Memory B cell (primary cell): ENCODE results near the gene SH3GLB2.
"Not testable (repeated sequence)": the region's sequence is repeated elsewhere in the genome, so short reads cannot be mapped to it uniquely, and the experiment has no call there.

ENCODE experiments used
- ATAC-seq: fragments of 150-1000 bp; cut with Tn5 transposase; 2 replicates; pipeline ENCODE4 v1.10.0; 2021; ENCODE audit warnings: low read depth, mild to moderate bottlenecking, moderate library complexity
- DNase-seq, 2 donors: peaks; one replicate each; pipeline ENCODE4 v3.0.0; 2022; ENCODE audit warnings: low spot score in 2 of 2
- H3K27ac Mint-ChIP-seq: one replicate; pipeline ENCODE4 v1.8.0; 2022; ENCODE audit warnings: mild to moderate bottlenecking, moderate library complexity, mixed read lengths
- H3K27me3 Mint-ChIP-seq: one replicate; pipeline ENCODE4 v1.8.0; 2022; ENCODE audit warnings: mixed read lengths
- H3K36me3 Mint-ChIP-seq: one replicate; pipeline ENCODE4 v1.8.0; 2022; ENCODE audit warnings: mild to moderate bottlenecking, mixed read lengths
- H3K4me1 Mint-ChIP-seq: one replicate; pipeline ENCODE4 v1.8.0; 2022; ENCODE audit warnings: mixed read lengths
- H3K4me3 Mint-ChIP-seq: one replicate; pipeline ENCODE4 v1.8.0; 2022; ENCODE audit warnings: mild to moderate bottlenecking, moderate library complexity, mixed read lengths
- H3K9me3 Mint-ChIP-seq: one replicate; pipeline ENCODE4 v1.8.0; 2022; ENCODE audit warnings: mixed read lengths

Gene SH3GLB2

DNA sequence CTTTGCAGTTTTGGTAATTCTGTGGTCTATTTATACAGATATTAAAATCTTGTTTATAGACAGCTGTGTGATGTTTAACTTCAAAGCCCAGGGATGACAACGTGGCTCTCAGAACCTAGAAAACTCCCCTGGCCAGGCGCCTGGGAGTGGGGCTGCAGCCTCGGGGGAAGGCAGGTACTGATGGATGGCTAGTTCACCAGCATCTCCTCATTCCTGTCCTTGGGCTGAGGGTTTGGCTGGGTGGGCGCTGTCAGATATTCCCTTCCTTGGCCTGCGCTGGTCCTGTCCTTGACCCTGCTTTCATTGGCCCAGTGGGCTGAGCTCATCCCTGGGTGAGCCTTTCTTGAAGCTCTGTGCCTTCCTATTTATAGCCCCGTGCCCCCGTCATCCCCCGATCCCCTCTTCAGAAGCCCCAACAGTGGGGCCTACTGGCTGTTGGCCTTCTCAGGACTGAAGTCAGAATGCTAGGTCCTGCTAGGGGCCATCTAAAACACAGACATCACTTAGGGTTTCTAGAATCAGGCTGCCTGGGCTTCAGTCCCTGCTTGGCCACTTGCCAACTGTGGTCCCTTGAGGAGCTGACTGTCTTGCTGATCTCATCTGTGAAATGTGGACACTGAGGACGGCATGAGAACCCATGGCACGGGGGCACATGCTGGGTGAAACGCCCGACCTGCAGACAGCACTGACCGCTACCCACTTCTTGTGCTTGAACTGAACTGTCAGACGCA is 20.9 kb downstream of the SH3GLB2 start:
- no peaks in the 10 kb centered on the region for H3K27me3 Mint-ChIP-seq
- peak overlapping the region; percentile 70 for H3K27ac Mint-ChIP-seq
- ATAC-seq = no peak
- no peak for DNase-seq
- peaks cover 3% of the 10 kb centered on the region for H3K4me1 Mint-ChIP-seq
- no peak overlapping the region for H3K4me3 Mint-ChIP-seq
- H3K36me3 Mint-ChIP-seq = peaks cover 11% of the 10 kb centered on the region
- no peaks in the 10 kb centered on the region for H3K9me3 Mint-ChIP-seq

DNA sequence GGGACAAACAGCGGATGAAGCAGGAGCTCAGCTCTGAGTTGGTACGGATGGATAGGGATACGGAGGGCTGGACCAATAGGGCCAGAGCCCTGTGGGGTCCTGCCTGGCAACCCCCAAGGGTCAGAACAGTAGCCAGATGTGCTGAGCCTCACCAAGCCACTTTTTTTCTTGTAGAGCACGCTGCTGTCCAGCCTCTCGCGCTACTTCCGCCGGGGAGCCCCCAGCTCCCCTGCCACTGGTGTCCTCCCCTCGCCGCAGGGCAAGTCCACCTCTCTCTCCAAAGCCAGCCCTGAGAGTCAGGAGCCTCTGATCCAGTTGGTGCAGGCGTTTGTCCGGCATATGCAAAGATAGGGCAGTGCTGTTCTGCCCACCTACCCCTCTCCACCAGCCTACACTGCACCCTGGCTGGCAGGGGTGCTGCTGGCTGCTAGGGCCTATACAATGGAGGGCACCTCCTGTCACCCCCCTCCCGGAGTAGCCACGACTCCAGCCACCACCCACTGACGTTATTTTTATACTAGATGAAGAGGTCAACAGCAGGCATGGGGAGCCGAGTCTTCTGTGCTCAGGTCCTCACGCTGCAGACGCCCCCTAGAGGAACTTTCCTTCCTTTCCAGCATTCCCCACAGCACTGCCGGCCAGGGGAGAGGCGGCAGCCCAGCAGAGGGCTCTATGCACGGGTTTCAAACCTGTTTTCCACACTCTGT is 21.6 kb downstream of the SH3GLB2 start:
- H3K27me3 Mint-ChIP-seq = no peaks in the 10 kb centered on the region
- H3K9me3 Mint-ChIP-seq = no peaks in the 10 kb centered on the region
- DNase-seq = peak in 1 of 2 donors; percentile 43
- peaks cover 3% of the 10 kb centered on the region for H3K4me1 Mint-ChIP-seq
- H3K36me3 Mint-ChIP-seq = peaks cover 12% of the 10 kb centered on the region
- ATAC-seq = peak; percentile 90
- peak overlapping the region; percentile 40 for H3K27ac Mint-ChIP-seq
- H3K4me3 Mint-ChIP-seq = no peak overlapping the region

DNA sequence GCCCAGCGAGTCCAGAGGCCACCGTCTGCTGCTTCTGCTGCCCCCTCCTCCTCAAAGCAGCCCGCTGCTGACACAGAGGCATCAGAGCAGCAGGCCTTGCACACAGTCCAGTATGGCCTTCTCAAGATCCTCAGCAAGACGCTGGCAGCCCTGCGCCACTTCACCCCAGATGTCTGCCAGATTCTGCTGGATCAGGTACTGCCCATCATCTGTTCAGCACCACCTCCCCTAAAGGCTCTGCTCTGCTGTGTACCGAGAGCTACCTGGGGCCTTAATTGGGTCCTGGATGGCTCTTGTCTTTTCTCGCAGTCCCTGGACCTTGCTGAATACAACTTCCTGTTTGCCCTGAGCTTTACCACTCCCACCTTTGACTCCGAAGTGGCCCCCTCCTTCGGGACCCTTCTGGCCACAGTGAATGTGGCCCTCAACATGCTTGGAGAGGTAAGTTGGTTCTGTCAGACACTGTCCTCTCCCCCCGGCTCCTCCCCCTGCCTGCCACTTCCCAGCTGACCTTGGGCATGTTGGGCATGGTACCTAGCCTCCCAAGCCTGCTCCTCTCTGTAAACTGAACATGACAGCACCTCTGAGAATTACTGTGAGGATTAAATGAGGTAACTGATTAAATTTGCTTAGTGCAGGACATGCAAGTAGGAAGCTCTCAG is 22.7 kb downstream of the SH3GLB2 start:
- no peaks in the 10 kb centered on the region for H3K27me3 Mint-ChIP-seq
- H3K9me3 Mint-ChIP-seq = no peaks in the 10 kb centered on the region
- no peak for DNase-seq
- H3K4me3 Mint-ChIP-seq = no peak overlapping the region
- no peak for ATAC-seq
- H3K4me1 Mint-ChIP-seq = peaks cover 3% of the 10 kb centered on the region
- no peak overlapping the region for H3K27ac Mint-ChIP-seq
- peaks cover 18% of the 10 kb centered on the region for H3K36me3 Mint-ChIP-seq

DNA sequence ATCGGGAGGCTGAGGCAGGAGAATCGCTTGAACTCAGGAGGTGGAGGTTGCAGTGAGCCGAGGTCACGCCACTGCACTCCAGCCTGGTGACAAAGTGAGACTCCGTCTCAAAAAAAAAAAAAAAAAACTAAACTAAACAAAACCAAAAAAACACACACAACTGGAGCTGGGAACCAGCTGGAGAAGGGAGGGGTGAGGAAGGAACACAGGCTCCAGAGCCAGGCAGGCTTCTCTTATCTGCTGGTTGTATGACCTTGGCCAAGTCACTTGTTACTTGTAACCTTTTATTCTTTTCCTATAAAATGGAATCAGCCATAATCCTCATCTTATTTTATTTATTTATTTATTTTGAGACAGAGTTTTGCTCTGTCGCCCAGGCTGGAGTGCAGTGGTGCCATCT is 24.0 kb downstream of the SH3GLB2 start:
- not testable (repeated sequence) for DNase-seq, H3K27ac Mint-ChIP-seq, ATAC-seq, H3K4me1 Mint-ChIP-seq, H3K27me3 Mint-ChIP-seq, H3K4me3 Mint-ChIP-seq, H3K9me3 Mint-ChIP-seq
- H3K36me3 Mint-ChIP-seq = peaks cover 24% of the 10 kb centered on the region

DNA sequence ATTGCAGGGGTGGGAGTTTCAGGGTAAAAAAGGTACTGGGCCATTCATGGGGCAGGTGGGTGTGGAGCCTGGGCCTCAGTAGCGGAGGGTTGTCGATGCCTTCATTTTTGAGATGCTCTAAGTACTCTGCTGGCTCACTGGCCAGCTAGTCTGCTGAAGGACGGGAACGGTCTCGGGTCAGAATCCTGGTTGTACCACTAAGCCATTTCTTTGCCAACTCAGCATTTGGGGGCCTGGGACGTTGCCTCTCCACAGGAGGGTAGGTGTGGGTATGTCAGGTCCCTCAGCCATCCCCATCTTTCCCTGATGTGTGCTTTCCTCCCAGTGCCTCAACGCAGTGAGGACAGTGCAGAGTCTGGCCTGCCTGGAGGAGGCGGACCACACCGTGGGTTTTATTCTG is 25.1 kb downstream of the SH3GLB2 start:
- no peaks in the 10 kb centered on the region for H3K27me3 Mint-ChIP-seq
- peak overlapping the region; percentile 65 for H3K27ac Mint-ChIP-seq
- ATAC-seq (no peak), DNase-seq (no peak)
- H3K4me1 Mint-ChIP-seq = peaks cover 3% of the 10 kb centered on the region
- H3K36me3 Mint-ChIP-seq = peaks cover 29% of the 10 kb centered on the region
- no peak overlapping the region for H3K4me3 Mint-ChIP-seq
- no peaks in the 10 kb centered on the region for H3K9me3 Mint-ChIP-seq

DNA sequence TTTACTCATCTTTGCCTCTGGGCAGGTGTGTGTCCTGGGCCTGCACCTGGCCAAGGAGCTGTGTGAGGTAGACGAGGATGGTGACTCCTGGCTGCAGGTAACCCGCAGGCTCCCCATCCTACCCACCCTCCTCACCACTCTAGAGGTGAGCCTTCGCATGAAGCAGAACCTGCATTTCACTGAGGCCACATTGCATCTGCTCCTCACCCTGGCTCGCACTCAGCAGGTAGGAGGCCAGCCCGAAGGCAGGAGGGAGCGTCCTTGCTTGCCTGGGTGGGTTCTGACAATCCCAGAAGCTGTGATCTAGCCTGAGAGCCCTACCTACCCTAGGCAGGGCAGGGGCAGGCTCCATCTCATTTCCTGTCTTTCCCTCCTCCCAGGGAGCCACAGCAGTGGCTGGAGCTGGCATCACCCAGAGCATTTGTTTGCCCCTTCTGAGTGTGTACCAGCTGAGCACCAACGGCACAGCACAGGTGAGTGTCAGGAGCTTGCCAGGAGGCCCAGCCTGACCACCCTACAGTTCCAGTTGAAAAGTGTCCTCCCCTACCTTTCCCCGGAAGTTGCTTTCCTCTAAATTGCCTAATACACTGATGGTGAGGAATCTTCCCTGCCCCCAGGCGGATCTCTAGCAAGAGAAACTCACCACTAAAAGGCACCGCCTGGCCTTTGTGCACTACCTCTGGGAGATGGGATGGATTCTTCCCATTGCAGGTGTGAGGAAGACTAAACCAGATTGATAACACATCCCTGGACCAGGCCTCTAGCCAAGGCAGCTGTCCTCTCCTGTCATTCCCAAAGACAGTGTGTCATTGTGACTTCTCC is 26.4 kb downstream of the SH3GLB2 start:
- Mint-ChIP-seq H3K4me3 (no peak overlapping the region), H3K36me3 (peaks cover 34% of the 10 kb centered on the region), H3K27me3 (no peaks in the 10 kb centered on the region), H3K27ac (peak overlapping the region; percentile 65), H3K9me3 (no peaks in the 10 kb centered on the region), H3K4me1 (peaks cover 3% of the 10 kb centered on the region)
- DNase-seq (no peak), ATAC-seq (no peak)

DNA sequence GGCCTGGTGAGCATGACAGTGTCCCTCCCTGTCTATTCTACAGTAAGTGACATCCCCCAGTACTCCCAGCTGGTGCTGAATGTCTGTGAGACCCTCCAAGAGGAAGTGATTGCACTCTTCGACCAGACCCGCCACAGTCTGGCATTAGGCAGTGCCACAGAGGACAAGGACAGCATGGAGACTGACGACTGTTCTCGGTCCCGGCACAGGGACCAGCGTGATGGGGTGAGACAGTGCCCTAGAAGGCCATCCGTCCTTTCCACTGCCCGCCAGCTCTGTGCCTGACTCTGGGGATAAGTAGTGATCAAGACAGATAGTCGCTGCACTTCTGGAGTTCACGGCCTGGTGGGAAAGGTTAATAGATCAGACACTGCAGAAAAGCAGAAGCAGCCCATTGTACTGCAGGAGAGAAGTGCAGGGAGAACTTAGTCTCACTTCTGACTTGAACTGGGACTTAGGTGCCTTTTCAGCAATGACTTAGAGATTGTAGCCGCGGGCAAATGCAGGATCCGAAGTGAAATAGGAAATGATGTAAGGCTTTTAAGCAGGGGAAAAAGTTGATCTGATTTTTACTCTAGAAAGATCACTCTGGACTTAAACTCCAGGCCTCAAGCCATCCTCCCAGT is 28.4 kb downstream of the SH3GLB2 start:
- DNase-seq (no peak), ATAC-seq (no peak)
- Mint-ChIP-seq H3K4me1 (no peaks in the 10 kb centered on the region), H3K36me3 (peaks cover 37% of the 10 kb centered on the region), H3K27me3 (no peaks in the 10 kb centered on the region), H3K27ac (peak overlapping the region; percentile 53), H3K4me3 (no peak overlapping the region), H3K9me3 (no peaks in the 10 kb centered on the region)

DNA sequence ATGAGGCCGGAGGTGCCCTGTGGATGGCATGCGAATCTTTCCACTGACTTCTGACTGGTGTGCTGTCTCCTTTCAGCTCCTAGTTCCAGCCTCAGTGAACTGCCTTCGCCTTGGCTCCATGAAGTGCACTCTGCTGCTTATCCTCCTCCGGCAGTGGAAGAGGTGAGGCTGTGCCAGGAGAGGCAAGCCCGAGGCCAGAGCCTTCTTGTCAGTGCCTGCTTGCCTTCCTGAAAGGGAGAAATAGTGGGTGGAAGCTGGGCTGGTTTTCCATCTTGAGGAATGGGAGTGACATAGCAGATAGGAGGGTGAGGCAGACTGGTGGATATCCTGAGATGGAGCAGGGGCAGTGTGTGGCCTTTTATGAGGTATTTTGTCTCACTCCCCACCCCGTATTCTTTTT is 29.7 kb downstream of the SH3GLB2 start:
- no peak for ATAC-seq
- H3K4me1 Mint-ChIP-seq = no peaks in the 10 kb centered on the region
- no peak for DNase-seq
- H3K27ac Mint-ChIP-seq = no peak overlapping the region
- no peaks in the 10 kb centered on the region for H3K9me3 Mint-ChIP-seq
- no peaks in the 10 kb centered on the region for H3K27me3 Mint-ChIP-seq
- no peak overlapping the region for H3K4me3 Mint-ChIP-seq
- peaks cover 46% of the 10 kb centered on the region for H3K36me3 Mint-ChIP-seq

DNA sequence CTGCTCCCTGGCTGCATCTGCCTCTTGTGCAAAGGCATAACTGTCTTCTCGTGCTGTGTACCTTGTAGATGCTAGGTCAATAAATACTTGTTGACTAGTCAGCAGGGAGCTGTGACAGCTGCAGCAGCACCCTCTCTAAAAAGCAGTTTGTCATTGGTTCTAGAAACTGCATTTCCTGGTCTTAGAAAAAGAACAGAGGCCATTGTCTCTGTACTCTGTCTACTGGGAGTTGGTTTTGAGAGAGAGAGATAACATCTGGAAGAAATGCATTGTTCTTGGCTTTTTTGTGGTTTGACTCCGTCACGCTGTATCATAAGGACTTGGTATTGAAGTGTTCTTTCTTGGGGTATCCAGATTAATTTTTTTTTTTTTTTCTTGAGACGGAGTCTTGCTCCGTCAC is 32.3 kb downstream of the SH3GLB2 start:
- Mint-ChIP-seq H3K36me3 (peaks cover 48% of the 10 kb centered on the region), H3K27me3 (no peaks in the 10 kb centered on the region), H3K27ac (no peak overlapping the region), H3K9me3 (no peaks in the 10 kb centered on the region), H3K4me1 (no peaks in the 10 kb centered on the region), H3K4me3 (no peak overlapping the region)
- DNase-seq (no peak), ATAC-seq (no peak)

DNA sequence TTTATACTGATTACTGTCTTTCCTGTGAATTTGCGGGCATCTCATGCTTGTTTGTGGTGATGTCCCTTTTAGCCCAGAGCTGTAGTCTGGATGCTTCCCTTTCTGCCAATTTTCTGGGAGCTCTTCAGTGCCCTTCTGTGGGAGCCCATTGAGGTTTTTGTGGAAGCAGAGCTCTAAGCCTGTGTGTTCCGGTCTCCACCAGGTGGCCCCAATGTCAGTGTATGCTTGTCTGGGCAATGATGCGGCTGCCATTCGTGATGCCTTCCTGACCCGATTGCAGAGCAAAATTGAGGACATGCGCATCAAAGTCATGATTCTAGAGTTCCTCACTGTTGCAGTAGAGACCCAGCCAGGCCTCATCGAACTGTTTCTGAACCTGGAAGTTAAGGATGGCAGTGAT is 35.1 kb downstream of the SH3GLB2 start:
- no peak overlapping the region for H3K4me3 Mint-ChIP-seq
- H3K36me3 Mint-ChIP-seq = peaks cover 45% of the 10 kb centered on the region
- no peaks in the 10 kb centered on the region for H3K27me3 Mint-ChIP-seq
- DNase-seq (no peak), ATAC-seq (no peak)
- H3K9me3 Mint-ChIP-seq = no peaks in the 10 kb centered on the region
- no peaks in the 10 kb centered on the region for H3K4me1 Mint-ChIP-seq
- no peak overlapping the region for H3K27ac Mint-ChIP-seq

DNA sequence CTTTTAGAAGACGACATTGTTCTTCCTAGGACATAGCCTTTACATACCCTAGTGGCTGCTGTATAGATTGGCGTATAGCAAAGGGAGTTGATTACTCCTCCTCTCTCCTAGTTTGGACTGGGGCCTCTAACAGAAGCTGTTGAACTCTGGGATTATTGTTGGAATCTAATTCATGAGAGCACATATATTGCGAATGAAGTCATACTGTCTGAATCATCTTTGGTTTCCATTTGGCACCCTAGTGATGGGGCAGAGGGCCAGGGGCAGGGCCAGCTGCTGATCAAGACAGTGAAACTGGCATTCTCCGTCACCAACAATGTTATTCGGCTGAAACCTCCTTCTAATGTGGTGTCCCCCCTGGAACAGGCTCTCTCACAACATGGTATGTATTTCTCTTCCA is 40.3 kb downstream of the SH3GLB2 start:
- Mint-ChIP-seq H3K4me1 (no peaks in the 10 kb centered on the region), H3K4me3 (no peak overlapping the region), H3K27ac (no peak overlapping the region), H3K36me3 (peaks cover 43% of the 10 kb centered on the region), H3K9me3 (no peaks in the 10 kb centered on the region), H3K27me3 (no peaks in the 10 kb centered on the region)
- no peak for DNase-seq
- ATAC-seq = no peak

DNA sequence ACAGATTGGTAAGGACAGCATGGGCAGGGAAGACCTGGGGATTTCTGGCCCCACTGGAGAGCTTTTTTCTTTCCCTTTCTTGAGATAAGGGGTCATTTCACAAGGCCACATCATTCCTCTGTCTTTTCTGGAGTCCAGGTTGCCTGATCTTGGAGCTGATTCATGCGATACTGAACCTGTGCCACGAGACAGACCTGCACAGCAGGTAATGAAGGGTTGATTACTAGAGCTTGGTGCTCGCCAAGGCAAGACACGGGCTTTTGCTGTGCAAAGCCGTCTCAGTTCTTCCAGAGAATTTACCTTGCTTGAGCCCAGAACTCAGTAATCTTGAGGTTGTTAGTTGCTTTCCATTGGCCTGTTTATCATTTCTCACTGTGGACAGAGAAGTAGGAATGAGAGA is 41.5 kb downstream of the SH3GLB2 start:
- no peak overlapping the region for H3K4me3 Mint-ChIP-seq
- DNase-seq (no peak), ATAC-seq (no peak)
- H3K4me1 Mint-ChIP-seq = no peaks in the 10 kb centered on the region
- no peaks in the 10 kb centered on the region for H3K27me3 Mint-ChIP-seq
- H3K27ac Mint-ChIP-seq = no peak overlapping the region
- no peaks in the 10 kb centered on the region for H3K9me3 Mint-ChIP-seq
- peaks cover 44% of the 10 kb centered on the region for H3K36me3 Mint-ChIP-seq

DNA sequence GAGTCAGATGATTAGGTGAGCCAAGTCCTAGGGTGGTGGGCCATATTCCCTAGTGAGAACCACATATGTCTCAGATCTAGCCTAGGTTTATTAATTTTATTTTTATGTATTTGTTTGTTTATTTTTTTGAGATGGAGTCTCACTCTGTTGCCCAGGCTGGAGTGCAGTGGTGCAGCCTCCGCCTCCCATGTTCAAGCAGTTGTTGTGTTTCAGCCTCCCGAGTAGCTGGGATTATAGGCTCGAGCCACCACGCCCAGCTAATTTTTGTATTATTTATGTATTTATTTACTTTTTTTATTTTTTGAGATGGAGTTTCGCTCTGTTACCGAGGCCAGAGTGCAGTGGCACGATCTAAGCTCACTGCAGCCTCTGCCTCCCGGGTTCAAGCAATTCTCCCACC is 44.6 kb downstream of the SH3GLB2 start:
- no peak overlapping the region for H3K4me3 Mint-ChIP-seq
- H3K36me3 Mint-ChIP-seq = peaks cover 51% of the 10 kb centered on the region
- ATAC-seq (no peak), DNase-seq (no peak)
- H3K27me3 Mint-ChIP-seq = no peaks in the 10 kb centered on the region
- no peaks in the 10 kb centered on the region for H3K4me1 Mint-ChIP-seq
- H3K9me3 Mint-ChIP-seq = no peaks in the 10 kb centered on the region
- H3K27ac Mint-ChIP-seq = no peak overlapping the region
